Measurements from ENCODE around the gene MTFR2. TPM values are rescaled to one million over a fixed set of nuclear protein-coding genes. Genes with fewer than 3 reads are reported as not detected.

The MTFR2 gene
- total RNA-seq, result 0.92 TPM

DNA sequence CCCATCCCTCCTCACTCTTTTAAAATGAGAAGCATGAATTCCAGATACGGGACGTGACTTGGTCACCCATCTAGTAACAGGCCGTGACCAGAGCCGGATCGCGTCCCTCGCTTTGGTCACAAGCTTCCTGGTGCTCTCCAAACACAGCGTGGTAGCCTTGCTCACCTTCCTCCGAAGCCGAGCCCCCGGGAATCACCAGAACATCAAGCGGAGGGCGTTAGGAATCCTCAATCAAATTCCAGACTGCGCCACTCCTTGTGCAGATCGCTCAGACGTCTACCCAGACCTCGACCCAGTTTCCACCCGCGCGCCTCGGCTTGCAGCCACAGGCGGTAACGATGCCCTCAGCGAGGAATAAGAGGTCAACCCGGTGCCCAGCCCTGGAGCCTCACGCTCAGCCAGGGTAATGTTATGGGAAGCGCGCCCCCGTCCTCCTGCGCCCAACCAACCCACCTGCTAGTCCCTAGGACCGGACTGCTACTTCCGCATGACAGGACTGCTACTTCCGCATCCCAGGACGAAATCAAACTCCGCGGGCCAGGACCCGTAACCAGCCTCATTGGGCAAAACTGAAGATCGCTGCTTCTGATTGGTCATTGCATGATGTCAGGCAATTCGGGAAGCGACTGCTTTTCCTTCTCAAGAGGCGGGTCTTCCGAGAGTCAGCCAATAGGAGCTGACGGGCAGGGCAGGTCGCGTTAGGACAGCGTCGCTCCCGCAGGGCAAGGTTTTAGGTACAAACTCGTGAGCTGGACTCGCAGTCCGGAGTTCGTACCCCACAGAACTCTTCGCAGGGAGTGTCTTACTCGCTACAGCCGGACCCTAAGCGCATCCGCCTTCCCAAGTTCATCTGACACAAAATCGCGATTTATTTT, at the start of gene MTFR2:
TSS of gene MTFR2 (minus strand) at position 501 of the 875 bp plus-strand sequence. CDS start 1,212 bp downstream, outside the sequence.

GRCh38 chr6:136289579-136290409, 39.7 kb upstream of the MTFR2 start, which contains the start of gene BCLAF1:
TSS of gene BCLAF1 (minus strand) at chr6:136289846. CDS start at chr6:136279866, 9,980 bp downstream.

Other genes with a start within 250 kb of the MTFR2 start
- gene BCLAF1, start 39.5 kb upstream of the MTFR2 start, total RNA-seq, result 173 TPM

All from diencephalon (tissue), 1 donor.